GM12878 (cell line): ENCODE data around the gene RNU6-9. TPM values are rescaled to one million over a fixed set of nuclear protein-coding genes. Genes with fewer than 3 reads are reported as not detected.

Experiments used
- ATAC-seq: fragments of 200-7000 bp; cut with Tn5 transposase; 3 replicates; pipeline ENCODE4 v1.9.1; 2020; ENCODE audit warnings: mild to moderate bottlenecking, moderate library complexity
- BruUV-seq: library from RNA; stranded (reverse); fragments of 400-500 nt; replicated peaks from 2 replicates; lab custom pipeline; 2021; lab: Mats Ljungman, UMichigan
- CTCF ChIA-PET: fragments of 300-600 bp; sonication (Branson Sonifier 250); formaldehyde crosslinking; extraction: SDS; loops from one replicate; lab custom pipeline; 2021; ENCODE audit warnings: inconsistent platforms; lab: Yijun Ruan, JAX
- POLR2A ChIA-PET: fragments of 350-600 bp; formaldehyde crosslinking; extraction: SDS; loops from one replicate; lab custom pipeline; 2021; ENCODE audit warnings: inconsistent platforms; lab: Charles Lee
- RAD21 ChIA-PET: fragments of 300-600 bp; sonication (Branson Sonifier 250); formaldehyde crosslinking; loops from one replicate; lab custom pipeline; 2023; ENCODE audit warnings: antibody characterized with exemption; ENCODE audit not compliant: unreplicated experiment; lab: Charles Lee
- SMC1A ChIA-PET: fragments of 300-600 bp; sonication (Branson Sonifier 250); formaldehyde crosslinking; loops from one replicate; lab custom pipeline; 2023; ENCODE audit not compliant: unreplicated experiment, uncharacterized antibody; lab: Charles Lee
- DNase-seq: peaks from one replicate; pipeline ENCODE4 v3.0.0-alpha.2; 2011; ENCODE audit warnings: low read depth, low spot score
- FAIRE-seq: peaks from 3 replicates; lab custom pipeline; 2011; peaks lifted over from hg19 to GRCh38; lab: Jason Lieb, UNC
- H2AFZ ChIP-seq: 2 replicates; pipeline ENCODE4 v1.6.0; 2011; ENCODE audit warnings: low read depth, low read length, control low read depth; ENCODE audit not compliant: control insufficient read depth
- H3K27ac ChIP-seq: 2 replicates; pipeline ENCODE4 v1.5.1; 2011; ENCODE audit warnings: control low read depth; ENCODE audit not compliant: control insufficient read depth, insufficient read depth
- H3K27me3 ChIP-seq, 2 experiments: replicated peaks in 1 of 2; 2 replicates each; pipeline versions ENCODE4 v1.6.0 to v1.6.1; 2011; ENCODE audit warnings: low read length in 1 of 2; ENCODE audit not compliant: control insufficient read depth in 2 of 2, insufficient read depth in 2 of 2
- H3K36me3 ChIP-seq, 2 experiments: 2 replicates each; pipeline ENCODE4 v1.5.1; 2011; ENCODE audit warnings: low read length in 1 of 2; ENCODE audit not compliant: control insufficient read depth in 2 of 2, insufficient read depth in 2 of 2
- H3K4me1 ChIP-seq: 2 replicates; pipeline ENCODE4 v1.6.1; 2011; ENCODE audit warnings: mild to moderate bottlenecking, low read length, moderate library complexity, mixed read lengths; ENCODE audit not compliant: control insufficient read depth, insufficient read depth
- H3K4me2 ChIP-seq: 2 replicates; pipeline ENCODE4 v1.6.0; 2011; ENCODE audit warnings: control low read depth; ENCODE audit not compliant: control insufficient read depth, insufficient read depth
- H3K4me3 ChIP-seq: fragments of 200-600 bp; sonication (generic); 2 replicates; pipeline ENCODE4 v1.5.1; 2016
- H3K79me2 ChIP-seq: 2 replicates; pipeline ENCODE4 v1.6.0; 2011; ENCODE audit warnings: low read length; ENCODE audit not compliant: control insufficient read depth, insufficient read depth
- H3K9ac ChIP-seq: 2 replicates; pipeline ENCODE4 v1.8.0; 2011; ENCODE audit warnings: low read length, control low read depth, mixed read lengths; ENCODE audit not compliant: control insufficient read depth, insufficient read depth
- H3K9me3 ChIP-seq: replicated peaks from 3 replicates; pipeline ENCODE4 v1.5.1; 2011; ENCODE audit warnings: mild to moderate bottlenecking, low read length; ENCODE audit not compliant: control insufficient read depth, insufficient read depth
- H4K20me1 ChIP-seq: 2 replicates; pipeline ENCODE4 v1.6.0; 2011; ENCODE audit not compliant: control insufficient read depth, insufficient read depth
- KLF5 ChIP-seq: fragments of 450-650 bp; IDR thresholded peaks from 2 replicates; pipeline ENCODE4 v1.6.1; 2014; ENCODE audit warnings: mild to moderate bottlenecking; ENCODE audit not compliant: partially characterized antibody
- MXI1 ChIP-seq: fragments of 150-350 bp; IDR thresholded peaks from 2 replicates; pipeline ENCODE4 v1.6.1; 2011; ENCODE audit warnings: low read depth, mild to moderate bottlenecking, inconsistent platforms, low read length, improper control_type of control experiment
- NFXL1 ChIP-seq: fragments of 450-650 bp; IDR thresholded peaks from 2 replicates; pipeline ENCODE4 v1.6.1; 2017; ENCODE audit warnings: antibody characterized with exemption, mild to moderate bottlenecking, borderline replicate concordance
- NFYA ChIP-seq: IDR thresholded peaks from 2 replicates; pipeline ENCODE4 v1.6.1; 2011; ENCODE audit warnings: low read depth, mild to moderate bottlenecking, low read length, improper control_type of control experiment, borderline replicate concordance
- REST ChIP-seq: IDR thresholded peaks from 2 replicates; pipeline ENCODE4 v1.6.1; 2012; ENCODE audit warnings: mild to moderate bottlenecking, low read depth, low read length
- SMAD1 ChIP-seq: fragments of 450-650 bp; IDR thresholded peaks from 2 replicates; pipeline ENCODE4 v1.6.1; 2018; ENCODE audit warnings: mild to moderate bottlenecking, low read depth; ENCODE audit not compliant: partially characterized antibody
- SUPT20H ChIP-seq: IDR thresholded peaks from 2 replicates; pipeline ENCODE4 v1.6.1; 2011; ENCODE audit warnings: low read depth, mild to moderate bottlenecking, low read length, moderate library complexity, borderline replicate concordance; ENCODE audit not compliant: control insufficient read depth
- SUZ12 ChIP-seq: fragments of 200-600 bp; sonication (generic); IDR thresholded peaks from one replicate; pipeline ENCODE4 v1.6.1; 2018; ENCODE audit warnings: antibody characterized with exemption, mild to moderate bottlenecking; ENCODE audit not compliant: unreplicated experiment
- TCF12 ChIP-seq: IDR thresholded peaks from 2 replicates; pipeline ENCODE4 v1.6.1; 2011; ENCODE audit warnings: low read depth, mild to moderate bottlenecking, low read length
- YY1 ChIP-seq: IDR thresholded peaks from 2 replicates; pipeline ENCODE4 v1.6.1; 2011; ENCODE audit warnings: low read depth, mild to moderate bottlenecking, low read length
- WGBS: methylation state at CpG from one replicate; pipeline ENCODE4 v1.1.6; 2016; ENCODE audit warnings: low lambda C conversion rate; ENCODE audit not compliant: insufficient replicate concordance, insufficient coverage; ENCODE audit errors: missing lambda C conversion rate; 5-methylcytosine and 5-hydroxymethylcytosine counted together
- in situ Hi-C: fragments of 300-500 bp; cut with MboI; formaldehyde crosslinking; loops from 9 replicates; pipeline ENCODE4 v1.14.3; 2018; ENCODE audit warnings: mixed read lengths
- intact Hi-C: fragments of 100-400 bp; cut with micrococcal nuclease; formaldehyde crosslinking; loops from one replicate; pipeline ENCODE4 v1.14.2; 2022; ENCODE audit not compliant: unreplicated experiment
- polyA plus RNA-seq, 11 experiments: library from polyadenylated mRNA; depleted of rRNA in 4 of 11; unstranded in 6 of 11; stranded (reverse) in 5 of 11; fragments of >200 nt; fragmentation: Nextera tagmentation in 4 of 11; fragmentation: Illumina TruSeq in 1 of 11; extraction: Ambion mirVana in 4 of 11; extraction: Trizol in 1 of 11; gene quantifications; 1 replicate in 1 of 11; 2 replicates in 10 of 11; pipeline versions ENCODE4 v1.2.1 to v1.2.3, GENCODE V29; 2011 to 2016; ENCODE audit warnings: inconsistent platforms in 2 of 11, missing spikeins in 2 of 11, low read depth in 1 of 11
- total RNA-seq, 4 experiments: library from RNA; depleted of rRNA in 3 of 4; stranded (reverse); fragments of >200 nt in 3 of 4; fragmentation: Illumina TruSeq in 1 of 4; extraction: Trizol in 1 of 4; gene quantifications; 2 replicates each; pipeline versions ENCODE4 v1.2.1 to v1.2.3, GENCODE V29; 2013 to 2021

The RNU6-9 gene
- total and polyA plus RNA-seq, 10 of the 15 experiments (the other 5 are each of a cell fraction or from before 2014, with no cell fraction given) = not detected

GRCh38 chr19:850979-851335, 42.3 kb upstream of the RNU6-9 start:
- ChIA-PET POLR2A (interaction anchor here (1.1 kb wide), 1 partner anchor 43 kb away, joined by 3 read pairs; the partner anchor contains the start of gene RNU6-9), CTCF (interaction anchor here (0.9 kb wide), 1 partner anchor 12 kb away, joined by 4 read pairs; no protein-coding TSS in a partner anchor), RAD21 (no interaction called here), SMC1A (no interaction called here)
- Histone ChIP-seq H3K36me3 (no peaks in the 10 kb centered on the region), H4K20me1 (no peaks in the 10 kb centered on the region), H3K27ac (no peak overlapping the region), H3K9ac (no peak overlapping the region), H2AFZ (no peak overlapping the region), H3K4me1 (no peaks in the 10 kb centered on the region), H3K4me3 (no peak overlapping the region), H3K27me3 (no peaks in the 10 kb centered on the region), H3K9me3 (no peaks in the 10 kb centered on the region), H3K4me2 (no peak overlapping the region), H3K79me2 (no peaks in the 10 kb centered on the region)
- ATAC-seq (no peak), FAIRE-seq (no peak), DNase-seq (no peak)
- in situ Hi-C loops (no loop called here), intact Hi-C loops (no loop called here)
- 42% methylated on average over 12 of the region's 13 CpGs for WGBS
- no TSS peak for BruUV-seq
- TF ChIP-seq MXI1 (no peak), NFYA (no peak), NFXL1 (no peak), SUPT20H (no peak), YY1 (no peak), SUZ12 (no peak), SMAD1 (no peak), TCF12 (no peak), REST (no peak), KLF5 (no peak)
